Measurements from ENCODE around the gene DES. TPM values are rescaled to one million over a fixed set of nuclear protein-coding genes. Genes with fewer than 3 reads are reported as not detected.
"Not testable (repeated sequence)": the region's sequence is repeated elsewhere in the genome, so short reads cannot be mapped to it uniquely, and the experiment has no call there.

DES gene
- total RNA-seq, 1 donor from 2014 or later: not detected

DNA sequence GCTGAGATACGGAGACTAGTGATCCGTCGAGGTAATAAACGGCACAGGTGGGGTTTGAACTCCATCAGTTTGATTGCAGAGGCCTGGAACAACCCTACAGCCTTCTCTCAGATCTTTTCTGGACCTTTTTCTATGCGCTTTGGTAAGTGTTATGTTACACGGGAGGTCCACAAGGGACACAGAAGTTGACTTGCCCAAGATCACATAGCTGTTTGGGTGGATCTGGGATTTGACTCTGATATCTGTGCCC, 29.3 kb upstream of the DES start:
- TF ChIP-seq, protein P1, sequence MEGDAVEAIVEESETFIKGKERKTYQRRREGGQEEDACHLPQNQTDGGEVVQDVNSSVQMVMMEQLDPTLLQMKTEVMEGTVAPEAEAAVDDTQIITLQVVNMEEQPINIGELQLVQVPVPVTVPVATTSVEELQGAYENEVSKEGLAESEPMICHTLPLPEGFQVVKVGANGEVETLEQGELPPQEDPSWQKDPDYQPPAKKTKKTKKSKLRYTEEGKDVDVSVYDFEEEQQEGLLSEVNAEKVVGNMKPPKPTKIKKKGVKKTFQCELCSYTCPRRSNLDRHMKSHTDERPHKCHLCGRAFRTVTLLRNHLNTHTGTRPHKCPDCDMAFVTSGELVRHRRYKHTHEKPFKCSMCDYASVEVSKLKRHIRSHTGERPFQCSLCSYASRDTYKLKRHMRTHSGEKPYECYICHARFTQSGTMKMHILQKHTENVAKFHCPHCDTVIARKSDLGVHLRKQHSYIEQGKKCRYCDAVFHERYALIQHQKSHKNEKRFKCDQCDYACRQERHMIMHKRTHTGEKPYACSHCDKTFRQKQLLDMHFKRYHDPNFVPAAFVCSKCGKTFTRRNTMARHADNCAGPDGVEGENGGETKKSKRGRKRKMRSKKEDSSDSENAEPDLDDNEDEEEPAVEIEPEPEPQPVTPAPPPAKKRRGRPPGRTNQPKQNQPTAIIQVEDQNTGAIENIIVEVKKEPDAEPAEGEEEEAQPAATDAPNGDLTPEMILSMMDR (conservative IDR thresholded peaks at IDR 0.05; ENCODE audit: low read depth, low read length): no peak
- DNase-seq (ENCODE audit: low read depth): no peak
- peak overlapping the region; percentile 51 for H3K4me3 ChIP-seq (ENCODE audit: low read depth, low read length)

DNA sequence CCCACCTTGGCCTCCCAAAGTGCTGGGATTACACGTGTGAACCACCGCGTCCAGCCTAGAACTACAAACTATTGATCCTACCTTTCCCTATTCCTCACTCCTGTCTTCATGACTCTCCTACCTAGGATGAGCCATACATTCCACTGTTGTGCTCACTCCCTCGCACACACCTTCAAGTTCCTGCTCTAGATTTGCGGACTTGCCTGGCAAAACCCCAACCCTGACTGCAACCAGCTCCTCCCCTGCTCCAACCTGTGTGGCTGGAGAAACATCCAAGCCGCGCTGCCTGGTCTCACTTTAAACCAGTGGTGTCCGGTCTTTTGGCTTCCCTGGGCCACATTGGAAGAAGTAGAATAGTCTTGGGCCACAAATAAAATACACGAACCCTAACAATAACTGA, 25.4 kb upstream of the DES start:
- DNase-seq (ENCODE audit: low read depth): no peak
- H3K4me3 ChIP-seq (ENCODE audit: low read depth, low read length): no peak overlapping the region
- TF ChIP-seq, protein P1 (conservative IDR thresholded peaks at IDR 0.05; ENCODE audit: low read depth, low read length): no peak

DNA sequence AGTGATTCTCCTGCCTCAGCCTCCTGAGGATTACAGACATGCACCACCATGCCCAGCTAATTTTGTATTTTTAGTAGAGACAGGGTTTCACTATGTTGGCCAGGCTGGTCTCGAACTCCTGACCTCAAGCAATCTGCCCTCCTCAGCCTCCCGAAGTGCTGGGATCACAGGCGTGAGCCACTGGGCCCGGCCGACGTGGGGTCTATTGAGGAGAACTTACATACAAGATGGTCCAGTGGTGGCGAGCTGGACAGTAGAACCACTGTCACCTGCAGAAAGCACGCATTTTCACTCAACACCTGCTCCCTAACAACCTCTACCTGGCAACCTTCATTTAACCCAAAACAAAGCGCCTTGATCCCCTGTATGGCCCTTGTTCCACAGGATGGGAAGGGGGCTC, 23.1 kb upstream of the DES start:
- not testable (repeated sequence) for H3K4me3 ChIP-seq (ENCODE audit: low read depth, low read length); DNase-seq (ENCODE audit: low read depth)

DNA sequence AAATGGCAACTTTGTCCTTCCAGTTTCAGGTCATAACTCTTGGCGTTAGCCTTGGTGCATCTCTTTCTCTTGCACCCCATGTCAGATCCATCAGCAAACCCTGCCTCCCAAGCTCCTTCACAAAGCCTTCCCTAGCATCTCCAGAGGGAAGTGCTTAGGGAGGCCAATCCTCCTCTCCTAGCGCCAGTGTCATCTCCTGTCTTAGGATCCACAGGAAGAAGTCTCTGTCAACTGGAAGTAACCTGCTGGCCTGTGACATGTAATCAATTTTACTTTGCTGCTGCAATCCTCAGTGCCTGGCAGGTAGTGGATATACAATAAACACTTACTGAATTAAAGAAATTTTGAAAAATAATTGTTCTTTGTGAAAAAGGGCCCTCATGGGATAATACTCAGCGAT, 22.6 kb upstream of the DES start:
- no peak for DNase-seq (ENCODE audit: low read depth)
- TF ChIP-seq, protein P1 (conservative IDR thresholded peaks at IDR 0.05; ENCODE audit: low read depth, low read length): no peak
- no peak overlapping the region for H3K4me3 ChIP-seq (ENCODE audit: low read depth, low read length)

DNA sequence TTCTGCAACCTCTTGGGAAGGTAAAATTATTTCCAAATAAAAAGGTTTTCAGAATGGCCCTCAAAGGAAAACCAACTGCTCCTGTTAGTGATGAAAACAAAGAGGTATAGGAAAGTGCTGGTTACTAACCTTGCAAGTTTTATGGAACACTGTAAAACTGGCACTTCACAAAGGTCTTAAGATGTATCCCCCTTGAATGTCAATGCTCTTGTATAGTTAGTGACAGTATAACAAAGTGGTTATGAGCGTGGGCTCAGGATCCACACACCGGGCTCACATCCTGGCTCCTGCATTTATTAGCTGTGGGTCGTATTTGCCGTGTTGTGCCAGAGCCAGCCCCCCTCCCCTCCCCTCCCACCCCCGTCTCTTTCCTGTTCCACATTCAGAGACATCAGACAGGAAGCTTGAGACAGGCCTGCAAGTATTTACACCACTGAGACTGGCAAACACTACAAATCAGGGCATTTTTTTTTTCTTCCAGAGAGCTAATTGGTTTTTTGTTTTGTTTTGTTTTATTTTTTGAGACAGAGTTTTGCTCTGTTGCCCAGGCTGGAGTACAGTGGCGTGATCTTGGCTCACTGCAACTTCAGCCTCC, 21.2 kb upstream of the DES start:
- no peak for DNase-seq (ENCODE audit: low read depth)
- TF ChIP-seq, protein P1 (conservative IDR thresholded peaks at IDR 0.05; ENCODE audit: low read depth, low read length): no peak
- no peak overlapping the region for H3K4me3 ChIP-seq (ENCODE audit: low read depth, low read length)

DNA sequence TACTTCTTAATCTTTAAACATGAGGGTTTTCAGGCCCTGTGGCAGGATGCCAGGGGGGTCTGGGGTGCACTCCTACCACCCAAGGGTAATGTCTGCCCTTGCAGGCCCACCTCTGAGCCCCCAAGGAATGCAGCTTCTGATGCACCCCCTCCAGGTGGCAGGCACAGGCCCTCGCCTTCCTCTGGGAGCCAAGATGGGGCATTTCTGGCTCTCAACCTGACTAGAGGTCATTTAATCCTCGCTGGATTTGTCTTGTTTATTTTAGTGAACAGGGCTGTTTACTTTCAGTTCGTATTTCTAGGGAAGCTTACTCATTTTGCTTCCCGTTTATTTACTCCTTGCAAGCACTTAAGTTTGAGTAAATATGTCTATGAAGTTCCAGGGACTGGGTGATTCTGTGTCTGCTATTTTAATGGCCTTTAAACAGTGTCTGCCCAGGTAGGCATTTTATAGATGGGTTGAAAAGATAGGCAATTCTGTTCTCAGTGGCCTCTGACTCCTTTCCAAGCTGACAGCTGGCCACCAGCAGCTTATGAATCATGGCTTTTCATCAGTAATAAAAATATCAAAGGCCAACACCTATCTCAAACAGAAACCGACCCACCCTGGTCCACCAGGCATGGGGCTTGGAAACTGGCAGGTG, 19.3 kb upstream of the DES start:
- no peak overlapping the region for H3K4me3 ChIP-seq (ENCODE audit: low read depth, low read length)
- TF ChIP-seq, protein P1 (conservative IDR thresholded peaks at IDR 0.05; ENCODE audit: low read depth, low read length): no peak
- DNase-seq (ENCODE audit: low read depth): no peak

DNA sequence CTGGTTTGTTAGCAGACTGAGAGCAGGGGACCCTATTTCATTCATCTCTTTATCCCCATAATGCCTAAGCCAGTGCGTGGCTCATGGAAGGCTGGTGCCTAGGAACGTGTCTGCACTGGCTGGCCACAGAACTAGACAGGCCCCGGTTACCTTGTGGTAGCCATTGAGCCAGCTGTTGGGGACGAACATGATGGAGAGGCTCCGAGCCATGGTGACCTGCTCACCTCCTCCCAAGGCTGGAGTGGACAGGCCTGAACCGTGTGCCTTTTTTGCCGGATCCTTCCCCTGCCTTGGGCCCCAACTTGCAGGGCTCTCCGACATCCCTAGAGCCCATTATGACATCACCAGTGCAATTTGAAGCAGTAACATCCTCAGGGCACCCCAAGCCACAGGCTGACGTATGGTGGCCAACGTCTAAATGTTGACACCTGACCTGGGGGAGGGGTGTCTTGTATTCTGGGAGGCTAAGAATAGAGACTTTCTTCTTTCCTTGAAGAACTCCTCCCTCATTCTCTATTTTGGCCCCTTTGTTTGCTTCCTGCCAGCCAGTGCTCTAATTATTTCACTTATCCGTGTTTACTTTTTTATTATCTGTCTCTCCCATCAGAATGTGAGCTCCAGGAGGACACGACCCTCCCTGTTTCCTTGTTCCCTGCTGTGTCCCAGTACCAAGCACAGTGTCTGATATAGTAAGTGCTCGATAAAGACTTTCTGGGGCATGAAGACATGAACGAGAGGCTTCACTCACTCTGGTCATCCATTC, 18.3 kb upstream of the DES start:
- DNase-seq (ENCODE audit: low read depth): no peak
- TF ChIP-seq, protein P1 (conservative IDR thresholded peaks at IDR 0.05; ENCODE audit: low read depth, low read length): no peak
- H3K4me3 ChIP-seq (ENCODE audit: low read depth, low read length): no peak overlapping the region
